WI38 (cell line): ENCODE data around the gene CCL19.

Source experiments
- H3K4me3 ChIP-seq: 2 replicates; pipeline ENCODE4 v1.5.1; 2011; ENCODE audit warnings: low read depth, mild to moderate bottlenecking, control low read depth, low read length
- TF ChIP-seq, protein P1 (sequence below): IDR thresholded peaks from 2 replicates; pipeline ENCODE4 v1.5.1; 2012; ENCODE audit warnings: low read depth, mild to moderate bottlenecking, control low read depth, low read length

CCL19 gene

DNA sequence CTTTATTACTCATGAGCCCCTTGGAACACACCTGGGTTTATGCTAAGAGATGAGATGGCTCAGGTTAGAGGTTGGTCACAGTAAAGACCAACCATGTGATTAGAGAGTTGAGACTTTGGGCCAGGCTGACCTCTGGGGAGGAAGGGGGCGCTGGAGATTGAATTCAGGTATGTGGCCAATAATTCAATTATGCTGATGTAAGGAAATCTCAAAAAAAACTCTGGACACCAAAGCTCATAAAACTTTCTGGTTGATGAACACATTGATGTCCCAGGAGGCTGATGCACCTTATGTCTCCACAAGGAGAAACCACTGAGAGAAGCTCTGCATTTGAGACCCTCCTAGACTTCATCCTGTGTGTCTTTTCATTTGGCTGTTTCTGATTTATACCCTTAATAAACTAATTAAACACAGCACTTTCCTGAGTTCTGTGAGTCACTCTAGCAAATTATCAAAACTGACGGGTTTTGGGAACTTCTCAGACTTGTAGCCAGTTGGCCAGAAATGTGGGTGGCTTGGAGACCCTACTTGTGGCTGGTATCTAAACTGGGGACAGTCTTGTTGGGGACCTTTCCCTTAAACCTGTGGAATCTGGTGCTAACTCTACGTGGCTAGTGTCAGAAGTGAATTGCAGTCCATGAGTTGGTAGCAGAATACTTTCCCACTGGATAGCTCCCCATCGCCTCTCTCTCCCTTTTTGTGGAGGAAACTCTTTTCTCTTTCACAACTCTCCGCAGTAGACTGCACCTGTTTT, 21.1 kb downstream of the CCL19 start:
- H3K4me3 ChIP-seq: no peak overlapping the region
- TF ChIP-seq, protein P1, sequence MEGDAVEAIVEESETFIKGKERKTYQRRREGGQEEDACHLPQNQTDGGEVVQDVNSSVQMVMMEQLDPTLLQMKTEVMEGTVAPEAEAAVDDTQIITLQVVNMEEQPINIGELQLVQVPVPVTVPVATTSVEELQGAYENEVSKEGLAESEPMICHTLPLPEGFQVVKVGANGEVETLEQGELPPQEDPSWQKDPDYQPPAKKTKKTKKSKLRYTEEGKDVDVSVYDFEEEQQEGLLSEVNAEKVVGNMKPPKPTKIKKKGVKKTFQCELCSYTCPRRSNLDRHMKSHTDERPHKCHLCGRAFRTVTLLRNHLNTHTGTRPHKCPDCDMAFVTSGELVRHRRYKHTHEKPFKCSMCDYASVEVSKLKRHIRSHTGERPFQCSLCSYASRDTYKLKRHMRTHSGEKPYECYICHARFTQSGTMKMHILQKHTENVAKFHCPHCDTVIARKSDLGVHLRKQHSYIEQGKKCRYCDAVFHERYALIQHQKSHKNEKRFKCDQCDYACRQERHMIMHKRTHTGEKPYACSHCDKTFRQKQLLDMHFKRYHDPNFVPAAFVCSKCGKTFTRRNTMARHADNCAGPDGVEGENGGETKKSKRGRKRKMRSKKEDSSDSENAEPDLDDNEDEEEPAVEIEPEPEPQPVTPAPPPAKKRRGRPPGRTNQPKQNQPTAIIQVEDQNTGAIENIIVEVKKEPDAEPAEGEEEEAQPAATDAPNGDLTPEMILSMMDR: no peak

DNA sequence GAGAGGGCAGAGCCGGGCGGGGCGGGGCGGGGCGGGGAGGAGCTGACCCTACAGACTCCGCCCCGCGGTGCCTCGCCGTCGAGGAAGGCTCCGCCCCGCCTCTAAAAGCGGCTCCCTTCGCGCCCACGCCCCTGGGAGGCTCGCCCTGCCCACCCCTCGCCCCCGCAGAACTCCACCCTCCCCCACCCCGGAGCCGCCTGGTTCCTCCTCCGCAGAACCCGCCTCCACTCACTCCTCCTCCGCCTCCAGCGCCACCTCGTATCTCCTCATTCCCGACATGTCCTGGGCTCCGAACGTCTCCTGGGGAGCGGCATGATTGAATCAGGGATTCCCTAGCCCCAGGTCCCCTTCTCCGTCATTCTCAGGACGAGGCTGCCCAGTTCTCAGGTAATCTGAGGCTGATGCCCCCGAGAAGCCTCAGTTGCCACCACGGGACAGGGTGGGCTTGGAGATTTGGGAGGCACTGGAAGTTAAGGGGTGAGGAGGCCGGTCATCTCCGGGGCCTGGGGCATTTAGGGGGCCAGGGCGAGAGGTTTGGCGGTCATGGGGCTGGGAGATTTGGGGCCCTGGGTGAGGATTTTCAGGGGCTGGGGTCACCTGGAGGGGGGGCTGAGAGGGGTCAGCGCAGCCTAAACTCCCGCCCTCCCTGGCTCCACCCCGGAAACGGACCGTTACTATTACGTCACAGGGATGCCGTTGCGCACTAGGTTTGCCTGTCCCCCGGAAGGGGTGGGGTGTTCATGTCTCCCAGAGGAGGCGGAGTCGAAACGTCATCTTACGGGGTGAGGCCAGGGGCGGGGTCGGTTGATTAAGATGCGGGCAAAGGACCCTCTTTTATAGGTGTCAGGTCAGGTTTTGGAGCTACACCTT, 25.5 kb downstream of the CCL19 start:
- TF ChIP-seq, protein P1: no peak
- peak overlapping the region; percentile 87 for H3K4me3 ChIP-seq

DNA sequence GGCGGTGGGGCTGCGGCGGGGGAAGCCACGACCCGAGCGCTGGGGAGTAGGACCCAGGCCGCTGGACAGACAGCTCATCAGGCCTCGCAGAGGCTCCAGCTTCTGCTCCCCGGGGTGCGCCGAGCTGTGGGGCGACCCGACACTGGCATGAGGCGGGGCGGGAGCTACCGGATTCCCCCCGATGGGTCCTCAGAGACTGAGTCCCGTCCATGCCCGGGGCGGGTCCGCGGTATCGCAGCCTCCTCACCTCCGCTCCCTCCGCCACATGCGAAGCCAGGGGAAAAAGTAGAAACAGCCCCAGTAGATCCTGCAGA, 26.1 kb downstream of the CCL19 start:
- TF ChIP-seq, protein P1: no peak

DNA sequence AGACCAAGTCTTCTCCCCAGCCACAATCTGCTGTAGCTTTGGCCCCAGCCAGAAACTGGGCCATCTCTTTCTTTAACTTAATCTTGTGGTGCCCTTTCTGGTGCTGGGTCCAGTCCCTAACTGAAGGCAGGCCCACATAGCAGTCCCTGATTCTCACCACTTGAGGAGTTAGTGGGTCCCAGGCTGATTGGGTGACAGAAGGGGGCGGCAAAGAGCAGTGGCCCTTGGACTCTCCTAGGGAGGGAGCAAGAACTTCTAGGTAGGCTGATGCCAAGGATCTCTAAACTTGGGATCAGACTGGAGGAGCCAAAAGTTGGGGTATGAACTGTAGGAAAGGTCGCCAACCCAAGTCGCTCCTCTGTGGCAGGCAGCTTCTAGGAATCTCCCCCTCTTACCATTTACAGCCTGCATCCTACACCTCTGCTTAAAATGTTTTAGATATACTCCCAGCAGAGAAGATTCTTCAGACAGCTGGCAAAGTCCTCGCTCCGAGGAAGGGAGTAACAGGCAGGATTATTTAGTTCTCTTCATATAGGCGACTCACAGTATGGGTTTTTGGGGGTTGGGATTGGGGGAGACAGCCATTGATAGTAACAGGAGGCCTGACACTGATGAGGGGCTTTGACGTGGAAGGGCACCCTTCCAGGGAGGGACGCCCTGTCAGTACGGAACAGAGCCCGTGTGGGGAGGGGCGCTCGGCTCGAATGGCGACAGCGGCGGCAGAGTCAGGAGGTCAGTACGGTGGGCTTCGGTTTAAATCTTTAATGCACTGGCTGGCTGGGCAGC, 26.6 kb downstream of the CCL19 start:
- TF ChIP-seq, protein P1: peak; percentile 98
- peak overlapping the region; percentile 87 for H3K4me3 ChIP-seq

More for the DNA sequence above, 26.1 kb downstream of the CCL19 start:
- peak overlapping the region; percentile 87 for H3K4me3 ChIP-seq

DNA sequence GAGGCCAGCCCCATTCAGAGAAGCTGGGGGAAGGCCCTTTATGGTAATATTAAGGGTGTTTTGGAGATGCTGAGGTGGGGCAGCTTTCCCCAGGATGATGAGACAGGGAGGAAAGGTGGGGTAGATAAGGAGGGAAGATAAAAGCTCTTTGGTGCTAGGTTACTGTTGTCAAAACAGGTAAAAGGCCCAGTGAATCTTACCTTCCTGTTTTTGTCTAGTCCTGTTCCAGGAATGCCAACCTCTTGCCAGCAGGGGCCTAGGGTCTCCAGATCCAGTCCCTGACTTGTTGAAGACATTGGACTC, 27.8 kb downstream of the CCL19 start:
- no peak overlapping the region for H3K4me3 ChIP-seq
- TF ChIP-seq, protein P1: no peak

DNA sequence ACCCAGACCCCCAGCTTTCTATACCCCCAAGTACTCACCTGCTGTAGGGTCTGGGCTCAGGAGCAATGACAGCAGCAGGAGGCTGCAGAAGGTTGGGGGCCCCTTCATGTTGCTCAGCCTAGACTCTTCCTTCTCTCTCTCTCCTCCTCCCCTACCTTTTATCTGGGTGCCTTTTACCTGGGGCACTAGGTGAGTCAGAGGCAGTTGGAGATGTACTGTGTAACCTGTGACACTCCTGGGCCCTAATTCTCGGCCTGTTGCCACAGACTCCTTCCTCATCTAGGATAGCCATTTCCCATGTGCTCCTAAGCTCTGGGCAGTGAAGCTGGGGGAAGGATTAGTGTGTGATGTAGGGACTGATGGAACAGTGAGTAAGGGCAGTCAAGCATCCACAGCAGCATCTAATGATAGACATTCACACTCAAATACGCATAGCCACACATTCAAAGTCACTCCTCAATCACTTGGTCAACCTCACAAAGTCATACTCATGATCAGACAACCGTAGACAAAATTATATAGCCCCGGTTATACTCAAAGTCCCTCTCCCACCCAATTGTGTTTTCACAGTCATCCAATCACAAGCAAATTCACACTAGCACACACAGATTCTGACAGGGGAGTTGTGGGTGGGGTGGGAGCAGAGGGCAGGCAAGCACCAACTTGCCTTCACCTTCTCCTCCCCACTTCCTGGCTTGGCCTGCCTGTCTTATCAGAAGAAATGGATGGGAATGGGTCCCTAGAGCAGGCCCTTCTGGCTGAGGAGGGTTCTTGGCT, 28.4 kb downstream of the CCL19 start, which contains the start of gene CCL27:
TSS of gene CCL27 (minus strand) at position 132 of the 777 bp plus-strand sequence. CDS start at position 108, 24 bp downstream.
- H3K4me3 ChIP-seq: no peak within 1 kb of the TSS
- TF ChIP-seq, protein P1: no peak
